K562 (cell line): ENCODE results near the gene PUM2. TPM values are rescaled to one million over a fixed set of nuclear protein-coding genes. Genes with fewer than 3 reads are reported as not detected.

ENCODE experiments used
- BRF1 ChIP-seq: IDR thresholded peaks from 3 replicates; pipeline ENCODE4 v1.6.1; 2011; ENCODE audit warnings: borderline replicate concordance, mild to moderate bottlenecking; ENCODE audit not compliant: insufficient read length; ENCODE audit errors: extremely low read depth
- CREB1 ChIP-seq, 2 experiments: sonication (generic) in 1 of 2; formaldehyde crosslinking in 1 of 2; IDR thresholded peaks; 2 replicates each; pipeline versions ENCODE4 v1.6.1 to v1.8.0; 2012 to 2022; ENCODE audit warnings: inconsistent platforms in 1 of 2, mild to moderate bottlenecking in 1 of 2, missing genetic modification reagents in 1 of 2, moderate library complexity in 1 of 2
- KDM2B ChIP-seq: fragments of 250-450 bp; sonication (Bioruptor Pico); IDR thresholded peaks from 2 replicates; pipeline ENCODE4 v1.8.0; 2021; ENCODE audit warnings: mild to moderate bottlenecking, moderate library complexity
- ZEB2 ChIP-seq: fragments of 450-650 bp; IDR thresholded peaks from 2 replicates; pipeline ENCODE4 v1.6.1; 2016
- ZNF830 ChIP-seq: fragments of 250-450 bp; sonication (Bioruptor Pico); IDR thresholded peaks from 2 replicates; pipeline ENCODE4 v1.5.0; 2021; ENCODE audit warnings: mild to moderate bottlenecking
- polyA plus RNA-seq, 8 experiments: library from polyadenylated mRNA; depleted of rRNA in 4 of 8; stranded (reverse) in 5 of 8; unstranded in 3 of 8; fragments of >200 nt; fragmentation: Nextera tagmentation in 2 of 8; fragmentation: Illumina TruSeq in 1 of 8; extraction: Ambion mirVana in 2 of 8; extraction: Trizol in 1 of 8; gene quantifications; 2 replicates each; pipeline versions ENCODE4 v1.2.1 to v1.2.3, GENCODE V29; 2011 to 2014; ENCODE audit warnings: inconsistent platforms in 1 of 8, missing spikeins in 1 of 8
- total RNA-seq, 7 experiments: library from RNA; depleted of rRNA in 6 of 7; stranded (reverse); fragments of >200 nt in 6 of 7; fragmentation: Illumina TruSeq in 2 of 7; extraction: Trizol in 2 of 7; gene quantifications; 2 replicates each; pipeline versions ENCODE4 v1.2.1 to v1.2.3, GENCODE V29; 2011 to 2021; ENCODE audit warnings: low replicate concordance in 1 of 7
- TF ChIP-seq, protein P1 (sequence below): fragments of 200-400 bp; formaldehyde crosslinking; IDR thresholded peaks from 2 replicates; pipeline ENCODE4 v1.6.1; 2017; ENCODE audit warnings: mild to moderate bottlenecking, low read depth, low read length, moderate library complexity
- TF ChIP-seq, protein P2 (sequence below), 2 experiments: fragments of 450-650 bp; IDR thresholded peaks; 2 replicates each; pipeline ENCODE4 v1.6.1; 2016; ENCODE audit warnings: mild to moderate bottlenecking in 2 of 2, borderline replicate concordance in 1 of 2, low read depth in 1 of 2, moderate library complexity in 1 of 2

Gene PUM2
- total and polyA plus RNA-seq, 9 of the 15 experiments (the other 6 are each of a cell fraction or from before 2014, with no cell fraction given): 13.4 to 61.9 (median 28.3) TPM

DNA sequence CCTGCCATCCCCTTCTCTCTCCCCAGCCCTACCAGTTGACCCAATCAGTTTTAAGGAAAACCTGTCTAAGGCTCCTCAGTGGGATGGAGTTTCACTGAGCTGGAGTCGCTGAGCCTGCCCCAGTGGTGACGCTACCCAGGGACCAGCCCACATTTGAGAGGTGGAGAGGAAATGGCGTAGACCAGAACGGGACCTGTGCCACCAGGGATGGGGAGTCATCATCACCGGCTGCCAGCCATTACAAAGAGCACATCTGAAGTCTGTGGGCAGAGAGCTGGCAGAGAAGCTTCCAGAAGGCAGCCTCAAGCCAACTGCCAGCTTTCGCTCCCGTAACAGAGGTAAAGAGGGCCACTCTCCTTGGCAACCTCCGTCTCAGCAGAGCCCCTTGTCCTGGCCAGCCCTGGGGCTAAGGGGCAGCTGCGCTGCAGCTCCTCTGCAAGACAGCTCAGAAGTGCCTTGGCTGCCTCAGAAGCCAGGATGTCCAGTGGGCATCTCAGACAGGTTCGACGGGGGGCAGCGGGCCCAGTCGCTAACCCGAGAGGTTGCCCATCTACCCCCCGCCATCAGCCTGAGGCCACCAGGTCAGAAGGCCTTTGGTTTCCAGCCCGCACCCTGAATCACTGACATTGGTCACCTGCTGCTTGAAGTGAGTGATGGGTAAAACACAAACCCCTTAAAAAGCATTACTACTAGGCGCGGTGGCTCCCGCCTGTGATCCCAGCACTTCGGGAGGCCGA lies 141.1 kb downstream of the PUM2 start (continued):
- TF ChIP-seq, protein P1, sequence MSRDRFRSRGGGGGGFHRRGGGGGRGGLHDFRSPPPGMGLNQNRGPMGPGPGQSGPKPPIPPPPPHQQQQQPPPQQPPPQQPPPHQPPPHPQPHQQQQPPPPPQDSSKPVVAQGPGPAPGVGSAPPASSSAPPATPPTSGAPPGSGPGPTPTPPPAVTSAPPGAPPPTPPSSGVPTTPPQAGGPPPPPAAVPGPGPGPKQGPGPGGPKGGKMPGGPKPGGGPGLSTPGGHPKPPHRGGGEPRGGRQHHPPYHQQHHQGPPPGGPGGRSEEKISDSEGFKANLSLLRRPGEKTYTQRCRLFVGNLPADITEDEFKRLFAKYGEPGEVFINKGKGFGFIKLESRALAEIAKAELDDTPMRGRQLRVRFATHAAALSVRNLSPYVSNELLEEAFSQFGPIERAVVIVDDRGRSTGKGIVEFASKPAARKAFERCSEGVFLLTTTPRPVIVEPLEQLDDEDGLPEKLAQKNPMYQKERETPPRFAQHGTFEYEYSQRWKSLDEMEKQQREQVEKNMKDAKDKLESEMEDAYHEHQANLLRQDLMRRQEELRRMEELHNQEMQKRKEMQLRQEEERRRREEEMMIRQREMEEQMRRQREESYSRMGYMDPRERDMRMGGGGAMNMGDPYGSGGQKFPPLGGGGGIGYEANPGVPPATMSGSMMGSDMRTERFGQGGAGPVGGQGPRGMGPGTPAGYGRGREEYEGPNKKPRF: no peak
- TF ChIP-seq, protein P2, sequence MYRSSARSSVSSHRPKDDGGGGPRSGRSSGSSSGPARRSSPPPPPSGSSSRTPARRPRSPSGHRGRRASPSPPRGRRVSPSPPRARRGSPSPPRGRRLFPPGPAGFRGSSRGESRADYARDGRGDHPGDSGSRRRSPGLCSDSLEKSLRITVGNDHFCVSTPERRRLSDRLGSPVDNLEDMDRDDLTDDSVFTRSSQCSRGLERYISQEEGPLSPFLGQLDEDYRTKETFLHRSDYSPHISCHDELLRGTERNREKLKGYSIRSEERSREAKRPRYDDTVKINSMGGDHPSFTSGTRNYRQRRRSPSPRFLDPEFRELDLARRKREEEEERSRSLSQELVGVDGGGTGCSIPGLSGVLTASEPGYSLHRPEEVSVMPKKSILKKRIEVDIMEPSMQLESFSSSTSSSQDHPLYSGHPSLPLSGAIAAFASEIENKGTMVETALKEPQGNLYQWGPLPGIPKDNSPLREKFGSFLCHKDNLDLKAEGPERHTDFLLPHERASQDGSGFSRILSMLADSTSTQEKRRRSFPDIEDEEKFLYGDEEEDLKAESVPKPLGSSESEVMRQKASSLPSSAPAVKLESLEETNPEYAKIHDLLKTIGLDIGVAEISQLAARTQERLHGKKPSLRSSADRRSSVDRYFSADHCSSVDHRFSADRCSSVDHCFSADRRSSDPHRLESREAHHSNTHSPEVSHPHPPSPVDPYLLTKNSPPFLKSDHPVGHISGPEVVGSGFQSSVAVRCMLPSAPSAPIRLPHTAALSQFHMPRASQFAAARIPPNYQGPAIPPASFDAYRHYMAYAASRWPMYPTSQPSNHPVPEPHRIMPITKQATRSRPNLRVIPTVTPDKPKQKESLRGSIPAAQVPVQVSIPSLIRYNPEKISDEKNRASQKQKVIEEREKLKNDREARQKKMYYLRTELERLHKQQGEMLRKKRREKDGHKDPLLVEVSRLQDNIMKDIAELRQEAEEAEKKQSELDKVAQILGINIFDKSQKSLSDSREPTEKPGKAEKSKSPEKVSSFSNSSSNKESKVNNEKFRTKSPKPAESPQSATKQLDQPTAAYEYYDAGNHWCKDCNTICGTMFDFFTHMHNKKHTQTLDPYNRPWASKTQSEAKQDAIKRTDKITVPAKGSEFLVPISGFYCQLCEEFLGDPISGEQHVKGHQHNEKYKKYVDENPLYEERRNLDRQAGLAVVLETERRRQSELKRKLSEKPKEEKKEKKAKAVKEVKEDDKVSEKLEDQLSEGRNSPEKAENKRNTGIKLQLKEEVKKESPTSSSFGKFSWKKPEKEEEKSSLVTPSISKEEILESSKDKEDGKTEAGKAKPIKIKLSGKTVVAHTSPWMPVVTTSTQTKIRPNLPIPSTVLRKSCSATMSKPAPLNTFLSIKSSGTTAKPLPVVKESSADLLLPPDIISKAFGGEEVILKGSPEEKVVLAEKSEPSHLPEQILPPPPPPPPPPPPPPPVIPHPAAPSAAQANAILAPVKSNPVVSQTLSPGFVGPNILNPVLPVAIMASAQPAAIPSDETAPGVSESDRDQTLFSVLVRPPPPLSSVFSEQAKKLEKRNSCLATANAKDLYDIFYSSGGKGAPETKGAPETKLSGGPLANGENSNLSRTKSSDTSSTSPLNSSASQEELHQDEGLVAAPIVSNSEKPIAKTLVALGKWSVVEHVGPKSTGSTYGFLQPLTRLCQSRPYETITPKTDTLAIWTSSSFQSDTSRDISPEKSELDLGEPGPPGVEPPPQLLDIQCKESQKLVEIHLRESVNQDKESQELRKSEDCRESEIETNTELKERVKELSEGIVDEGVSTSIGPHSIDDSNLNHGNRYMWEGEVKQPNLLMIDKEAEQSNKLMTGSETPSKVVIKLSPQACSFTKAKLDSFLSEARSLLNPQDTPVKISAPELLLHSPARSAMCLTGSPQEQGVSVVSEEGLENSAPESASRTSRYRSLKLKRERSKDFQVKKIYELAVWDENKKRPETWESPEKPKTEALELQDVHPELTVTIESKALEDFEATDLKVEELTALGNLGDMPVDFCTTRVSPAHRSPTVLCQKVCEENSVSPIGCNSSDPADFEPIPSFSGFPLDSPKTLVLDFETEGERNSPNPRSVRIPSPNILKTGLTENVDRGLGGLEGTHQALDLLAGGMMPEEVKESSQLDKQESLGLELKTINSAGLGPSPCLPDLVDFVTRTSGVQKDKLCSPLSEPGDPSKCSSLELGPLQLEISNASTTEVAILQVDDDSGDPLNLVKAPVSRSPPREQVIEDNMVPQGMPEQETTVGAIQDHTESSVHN (IDR thresholded peaks at IDR 0.05; ENCODE audit: borderline replicate concordance in 1 of 2, low read depth in 1 of 2): no peak
- TF ChIP-seq KDM2B (CRISPR knock-in tag): no peak
- TF ChIP-seq CREB1 (IDR thresholded peaks at IDR 0.05): no peak
- TF ChIP-seq CREB1 (CRISPR knock-in tag; IDR thresholded peaks at IDR 0.05): no peak
- no peak for TF ChIP-seq ZNF830
- no peak for TF ChIP-seq BRF1
- TF ChIP-seq ZEB2: no peak
